HG03378 (cell line): Measurements from ENCODE around the gene GUCA1A.

Experiments used
- ATAC-seq: cut with Tn5 transposase; IDR thresholded peaks from one replicate; pipeline ENCODE4 v1.9.1; 2021; ENCODE audit warnings: mild to moderate bottlenecking, moderate library complexity; ENCODE audit not compliant: unreplicated experiment

The GUCA1A gene

GRCh38 chr6:42173101-42173500 is at the start of gene GUCA1A:
GUCA1A (plus strand) TSS chr6:42173364; CDS start chr6:42173614, 250 bp downstream.
- no peak for ATAC-seq

DNA sequence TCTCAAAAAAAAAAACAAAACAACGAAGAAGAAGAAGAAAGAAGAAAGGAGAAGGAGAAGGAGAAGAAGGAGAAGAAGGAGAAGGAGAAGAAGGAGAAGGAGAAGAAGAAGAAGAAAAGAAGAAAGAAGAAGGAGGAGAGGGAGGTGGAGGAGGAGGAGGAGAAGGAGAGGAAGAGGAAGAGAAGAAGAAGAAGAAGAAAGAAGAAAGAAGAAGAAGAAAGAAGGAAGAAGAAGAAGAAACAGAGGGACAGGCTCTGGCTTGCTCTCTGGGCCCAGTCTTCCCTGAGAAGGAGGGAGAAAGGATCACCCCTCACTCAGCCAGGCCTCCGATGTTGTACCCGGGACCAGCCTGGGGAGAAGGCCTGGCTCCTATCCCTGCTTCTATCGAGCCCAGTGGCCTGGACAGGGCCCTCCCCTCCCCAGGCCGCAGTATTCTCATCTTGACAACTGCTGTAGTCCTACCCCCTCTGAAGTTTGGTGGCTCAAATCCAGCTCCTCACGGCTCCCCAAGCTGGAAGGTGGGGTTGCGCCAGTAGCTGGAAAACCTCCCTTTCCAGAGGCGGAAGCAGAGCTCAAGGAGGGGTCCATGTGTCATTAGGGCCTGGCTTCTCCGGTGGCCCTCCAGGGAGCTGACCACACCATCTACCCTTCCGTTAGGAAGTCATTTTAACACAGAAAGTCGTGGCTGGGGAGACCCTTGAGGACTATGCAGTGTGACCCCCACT is 49.6 kb upstream of the GUCA1A start:
- ATAC-seq, result no peak

- ATAC-seq, result no peak
Observed at GRCh38 chr6:42124223-42124836, 48.8 kb upstream of the GUCA1A start.

DNA sequence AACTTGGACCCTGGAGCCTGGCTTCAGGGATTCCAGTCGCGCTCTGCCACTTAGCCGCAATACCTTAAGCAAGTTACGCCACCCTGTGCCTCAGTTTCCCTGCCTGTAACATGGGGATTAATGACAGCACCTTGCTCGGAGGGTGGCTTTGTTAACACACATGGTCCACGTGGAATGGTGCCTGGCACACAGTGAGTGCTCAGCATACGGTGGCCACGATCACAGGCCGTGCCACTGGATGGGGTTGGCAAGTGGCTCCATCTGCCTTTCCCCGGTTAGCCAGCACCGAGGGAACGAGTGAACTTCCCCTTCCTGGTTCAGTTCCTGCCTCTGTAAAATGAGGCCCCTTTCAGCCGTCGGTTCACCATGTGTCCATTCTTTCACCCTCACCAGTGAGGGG is 47.9 kb upstream of the GUCA1A start:
- ATAC-seq, result no peak

- no peak for ATAC-seq
Observed at GRCh38 chr6:42125663-42126062, 47.5 kb upstream of the GUCA1A start.

- no peak for ATAC-seq
Observed at GRCh38 chr6:42128460-42129359, 44.5 kb upstream of the GUCA1A start.

GRCh38 chr6:42129360-42129676 is 43.8 kb upstream of the GUCA1A start:
- ATAC-seq, result no peak

DNA sequence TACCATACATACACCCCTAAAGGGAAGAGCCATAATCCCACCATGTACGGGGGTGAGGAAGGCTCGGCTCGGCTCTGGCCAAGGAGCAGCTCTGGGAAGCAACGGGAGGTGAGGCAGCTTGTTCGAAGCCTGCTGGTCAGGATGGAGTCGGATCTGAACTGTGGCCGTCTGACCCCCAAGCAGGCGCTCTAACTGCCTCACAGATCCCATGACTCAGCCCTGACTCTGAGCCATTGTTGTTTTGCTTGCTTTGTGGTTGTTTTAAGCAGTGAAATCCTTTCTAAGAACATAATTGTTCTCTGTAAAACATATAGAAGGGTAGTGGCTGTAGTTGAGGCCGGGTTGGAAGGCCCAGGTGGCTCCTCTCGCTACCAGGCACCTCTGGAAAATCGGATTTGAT is 41.6 kb upstream of the GUCA1A start:
- ATAC-seq, result no peak

DNA sequence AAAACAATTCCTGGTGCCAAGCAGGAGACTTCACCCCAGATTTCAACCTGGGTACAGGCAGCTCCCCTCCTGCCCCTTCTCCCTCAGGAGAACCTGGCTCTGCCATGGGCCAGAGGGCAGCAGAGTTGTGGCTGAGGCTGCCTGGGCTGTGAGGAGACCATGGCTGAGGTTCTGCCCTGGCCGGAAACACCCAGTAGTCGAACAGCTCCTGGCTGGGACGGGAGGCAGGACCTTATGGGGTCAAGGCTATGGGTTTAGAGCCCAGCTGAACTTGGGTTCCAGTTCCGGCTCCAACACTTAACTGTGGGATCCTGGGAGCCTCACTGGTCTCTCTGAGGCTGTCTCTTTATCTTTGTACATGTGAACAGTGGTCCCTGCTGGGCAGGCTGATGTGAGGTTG is 39.2 kb upstream of the GUCA1A start:
- no peak for ATAC-seq

- ATAC-seq, result no peak
Observed at GRCh38 chr6:42135161-42135560, 38.0 kb upstream of the GUCA1A start.

GRCh38 chr6:42135722-42136121 is 37.4 kb upstream of the GUCA1A start:
- ATAC-seq, result no peak

GRCh38 chr6:42136508-42137193 is 36.5 kb upstream of the GUCA1A start:
- ATAC-seq, result no peak

- ATAC-seq, result no peak
Observed at GRCh38 chr6:42137194-42137753, 35.9 kb upstream of the GUCA1A start.

DNA sequence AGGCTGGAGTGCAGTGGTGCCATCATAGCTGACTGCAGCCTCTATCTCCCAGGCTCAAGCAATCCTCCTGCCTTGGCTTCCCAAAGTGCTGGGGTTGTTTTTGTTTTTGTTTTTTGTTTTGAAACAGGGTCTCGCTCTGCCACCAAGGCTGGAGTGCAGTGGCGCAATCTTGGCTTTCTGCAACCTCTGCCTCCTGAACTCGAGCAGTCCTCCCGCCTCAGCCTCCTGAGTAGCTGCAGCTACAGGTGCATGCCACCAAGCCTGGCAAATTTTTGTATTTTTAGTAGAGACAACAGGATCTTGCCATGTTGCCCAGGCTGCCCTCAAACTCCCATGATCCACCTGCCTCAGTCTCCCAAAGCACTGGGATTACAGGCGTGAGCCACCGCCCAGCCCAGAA is 35.0 kb upstream of the GUCA1A start:
- ATAC-seq, result no peak

- ATAC-seq, result no peak
Observed at GRCh38 chr6:42138630-42139619, 34.2 kb upstream of the GUCA1A start.

DNA sequence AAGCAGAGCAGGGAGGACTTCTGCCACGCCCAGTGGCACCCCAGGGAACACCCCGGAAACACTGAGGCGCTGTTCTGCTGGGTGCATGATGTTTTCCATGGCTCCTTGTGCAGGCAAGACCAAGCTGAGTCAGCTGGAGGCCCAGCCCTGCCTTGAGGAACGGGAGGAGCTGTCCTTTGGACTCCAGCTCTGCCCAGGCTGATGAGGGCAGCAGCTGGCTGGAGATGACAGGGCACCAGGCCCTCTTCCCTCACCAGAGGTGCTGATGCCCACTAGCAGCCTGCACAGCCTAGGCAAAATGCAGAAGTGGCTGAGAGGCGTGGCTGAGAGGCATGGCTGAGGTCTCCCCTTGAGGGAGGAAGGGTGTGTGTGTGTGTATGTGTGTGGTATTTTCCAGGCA is 33.1 kb upstream of the GUCA1A start:
- no peak for ATAC-seq

GRCh38 chr6:42140756-42141602 is 32.2 kb upstream of the GUCA1A start:
- ATAC-seq, result no peak

DNA sequence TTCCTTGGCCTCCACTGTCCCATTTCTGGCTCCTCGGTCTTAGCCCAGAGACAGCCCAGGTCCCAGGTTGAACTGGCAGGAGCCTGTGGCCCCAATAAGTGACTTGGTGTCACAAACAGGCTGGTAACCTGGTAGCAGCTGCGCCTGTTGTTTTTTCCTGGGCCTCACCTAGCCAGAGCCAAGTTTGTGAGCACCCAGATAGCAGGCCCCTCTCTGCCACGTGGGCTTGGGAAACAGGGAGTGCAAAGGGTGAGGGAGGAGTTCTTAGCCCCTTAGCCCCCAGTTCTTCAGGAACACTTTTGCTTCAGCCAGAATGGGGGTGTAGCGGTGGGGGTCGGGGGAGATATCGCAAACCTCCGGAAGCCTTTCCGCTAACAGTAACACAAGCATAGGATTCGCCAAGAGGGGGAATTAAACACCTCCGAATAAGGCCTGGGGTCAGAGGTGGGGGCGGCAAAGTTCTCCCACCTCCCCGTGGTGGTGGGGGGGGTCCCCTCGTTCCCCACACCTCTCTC is 31.5 kb upstream of the GUCA1A start:
- no peak for ATAC-seq
